ENCODE results near the gene WDR91.

WDR91 gene

DNA sequence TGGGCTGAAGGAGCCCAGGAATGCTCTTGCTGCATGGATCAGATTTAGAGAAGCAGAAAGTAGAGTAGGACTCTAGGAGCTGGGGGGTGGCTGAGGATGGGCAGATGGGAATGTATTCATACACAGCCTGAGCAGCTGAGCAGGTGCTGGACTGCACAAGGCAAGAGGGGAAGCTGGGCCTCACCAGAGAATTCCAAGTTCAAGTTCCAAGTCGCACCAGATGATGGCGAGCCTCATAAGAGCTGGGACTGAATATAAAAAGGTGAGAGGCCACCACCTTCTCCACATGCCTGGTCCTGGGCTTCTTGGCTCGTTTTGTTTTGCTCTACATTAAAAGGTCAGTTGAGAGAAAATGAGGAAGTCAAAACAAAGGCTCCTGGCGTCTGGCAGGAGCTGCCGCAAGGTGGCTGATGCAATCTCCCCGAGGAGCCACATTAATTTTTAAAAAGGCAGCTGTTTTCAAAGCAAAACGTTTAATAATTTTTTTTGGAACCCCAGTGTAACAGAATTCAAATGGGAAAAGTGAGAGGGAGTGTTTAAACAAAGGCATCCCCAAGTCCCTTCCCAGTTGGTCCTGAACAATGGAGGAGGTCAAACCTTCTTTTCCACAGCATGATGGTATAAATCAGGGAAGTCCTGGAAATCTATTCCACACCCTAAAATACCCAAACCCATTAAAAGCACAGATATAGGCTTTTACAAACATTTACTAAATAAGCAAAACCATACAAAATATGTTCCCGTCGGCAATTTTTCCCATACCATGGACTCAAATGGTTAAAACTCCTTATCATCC is 50.3 kb downstream of the WDR91 start:
- no peak for DNase-seq (ENCODE audit: low read depth)

DNA sequence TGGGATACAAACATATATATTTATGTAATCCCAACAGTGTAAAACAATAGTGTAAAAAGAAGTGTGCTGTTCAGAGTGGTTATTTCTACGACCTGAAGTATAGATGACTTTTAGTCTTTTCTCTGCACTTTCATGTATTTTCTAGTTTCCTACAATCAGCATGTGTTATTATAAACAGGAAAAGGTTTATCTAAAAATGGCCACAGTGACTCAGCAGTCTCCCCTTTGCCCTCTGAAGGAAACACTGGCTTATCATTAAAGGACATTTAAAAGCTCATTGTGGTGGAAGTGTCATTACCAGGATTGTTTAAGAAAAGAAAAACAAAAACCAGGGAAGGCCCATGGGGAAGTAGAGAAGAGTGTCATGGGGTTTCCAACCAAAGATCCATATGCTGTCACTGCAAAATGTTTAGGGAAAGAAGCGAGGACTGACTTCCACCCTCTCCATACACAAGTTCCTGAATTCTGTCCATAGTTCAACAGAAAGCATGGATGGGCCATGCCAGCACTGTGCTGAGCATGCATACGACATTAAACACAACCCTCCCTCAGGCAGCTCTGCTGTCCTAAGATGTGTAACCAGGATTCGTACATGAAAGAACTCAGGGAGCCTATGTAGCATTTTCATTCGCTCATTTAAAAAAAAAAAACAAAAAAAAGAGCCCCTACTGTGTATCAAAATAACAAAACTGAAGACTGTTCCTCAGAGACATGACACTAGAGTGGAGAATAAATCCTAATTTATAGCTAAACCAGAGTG is 51.0 kb downstream of the WDR91 start:
- DNase-seq (ENCODE audit: low read depth), result no peak

DNA sequence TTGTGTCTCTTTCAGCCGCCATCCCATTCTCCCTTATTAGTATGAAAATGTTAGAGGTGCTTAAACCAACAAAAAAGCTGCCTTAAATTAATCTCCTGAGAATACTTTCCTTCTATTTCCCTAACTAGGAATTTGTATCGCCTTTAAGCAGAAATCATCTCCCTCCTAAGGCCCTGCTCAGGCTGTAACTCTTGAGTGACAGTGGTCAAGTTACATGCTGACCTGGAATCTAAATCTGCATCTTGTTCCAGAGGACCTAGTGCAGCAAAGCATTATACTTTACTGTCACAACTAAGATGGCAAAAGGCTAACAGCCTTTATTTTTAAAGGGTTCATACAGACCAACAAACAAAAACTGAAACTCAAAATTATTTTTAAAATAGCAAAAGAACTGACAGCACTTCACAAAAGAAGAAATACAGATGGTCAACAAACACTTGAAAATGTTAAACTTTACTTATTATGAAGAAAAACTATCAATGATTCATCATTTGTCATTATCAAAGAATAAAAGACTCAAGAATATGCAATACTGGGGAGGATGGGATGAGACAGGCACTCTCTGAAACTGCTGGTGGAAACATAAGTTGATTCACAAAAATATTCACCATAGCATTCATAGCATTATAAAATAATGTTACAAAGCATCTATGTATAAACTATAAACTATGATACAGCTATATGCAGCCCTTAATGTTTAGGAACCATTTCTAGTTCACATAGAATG is 51.8 kb downstream of the WDR91 start:
- DNase-seq (ENCODE audit: low read depth), result no peak

DNA sequence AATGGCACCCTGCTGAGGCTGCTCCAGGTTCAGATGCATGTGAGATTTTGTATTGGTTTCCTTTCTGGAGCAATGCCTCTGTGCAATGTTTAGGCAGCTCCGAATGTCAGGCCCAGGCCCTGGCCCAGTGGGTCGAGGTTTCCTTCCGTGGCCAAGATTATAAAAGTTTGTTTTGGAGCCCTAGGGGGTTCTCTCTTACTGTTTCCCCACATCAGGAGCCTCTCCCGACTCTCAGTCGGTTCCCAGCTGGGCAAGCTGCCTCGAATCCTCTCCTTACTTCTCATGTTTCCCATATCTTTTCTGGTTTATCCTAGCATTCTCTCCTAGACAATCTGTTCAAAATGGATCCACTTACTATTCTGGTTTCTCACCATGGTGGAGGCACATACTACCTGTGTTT is 52.5 kb downstream of the WDR91 start:
- no peak for DNase-seq (ENCODE audit: low read depth)

DNA sequence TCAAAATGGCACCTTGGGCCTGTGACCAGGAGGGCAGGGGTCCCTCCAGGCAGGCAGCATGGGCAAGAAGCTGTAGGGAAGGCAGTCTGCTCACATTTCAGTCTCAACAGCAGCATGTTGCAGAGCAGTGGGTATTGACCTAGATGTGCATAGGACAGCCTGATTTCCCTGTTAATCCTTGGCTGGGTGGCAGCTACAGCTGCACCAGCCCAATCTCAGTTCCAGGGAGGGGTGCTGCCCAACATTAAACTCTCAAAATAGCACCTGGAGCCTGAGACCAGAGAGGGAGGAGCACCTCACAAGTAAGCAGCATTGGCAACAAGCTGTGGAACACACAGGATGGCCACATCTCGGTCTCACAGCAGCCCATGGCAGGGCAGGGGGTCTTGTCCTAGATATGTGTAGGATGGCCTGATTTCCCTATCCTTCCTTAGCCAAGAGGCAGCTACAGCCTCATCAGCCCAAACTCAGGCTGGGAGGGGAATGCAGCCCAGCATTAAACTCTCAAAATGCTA is 53.1 kb downstream of the WDR91 start:
- no peak for DNase-seq (ENCODE audit: low read depth)

DNA sequence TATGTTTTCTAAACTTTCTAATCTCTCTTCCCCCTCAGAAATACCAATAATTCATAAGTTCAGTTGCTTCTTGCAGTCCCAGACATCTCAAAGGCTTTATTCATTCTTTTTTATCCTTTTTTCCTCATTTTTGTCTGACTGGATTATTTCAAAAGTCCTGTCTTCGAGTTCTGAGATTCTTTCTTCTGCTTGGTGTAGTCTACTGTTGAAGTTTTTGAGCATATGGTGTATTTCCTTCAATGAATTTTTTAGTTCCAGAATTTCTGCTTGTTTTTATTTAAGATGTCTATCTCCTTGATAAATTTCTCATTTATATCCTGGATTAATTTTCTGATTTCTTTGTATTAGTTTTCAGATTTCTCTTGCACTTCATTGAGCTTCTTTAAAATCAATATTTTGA is 55.0 kb downstream of the WDR91 start:
- no peak for DNase-seq (ENCODE audit: low read depth)

DNA sequence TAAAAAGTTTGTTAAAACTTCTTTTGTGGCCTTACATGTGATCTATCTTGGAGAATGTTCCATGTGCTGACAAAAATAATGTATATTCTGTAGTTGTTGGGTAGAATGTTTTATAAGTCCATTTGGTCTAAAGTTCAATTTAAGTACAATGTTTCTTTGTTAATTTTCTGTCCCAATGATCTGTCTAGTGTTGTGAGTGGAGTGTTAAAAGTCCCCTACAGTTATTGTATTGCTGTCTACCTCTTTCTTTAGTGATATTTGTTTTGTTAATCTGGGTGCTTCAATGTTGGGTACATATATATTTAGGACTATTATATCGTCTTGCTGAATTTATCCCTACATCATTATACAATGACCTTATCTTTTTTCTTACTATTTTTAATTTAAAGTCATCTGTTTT is 56.6 kb downstream of the WDR91 start:
- no peak for DNase-seq (ENCODE audit: low read depth)

DNA sequence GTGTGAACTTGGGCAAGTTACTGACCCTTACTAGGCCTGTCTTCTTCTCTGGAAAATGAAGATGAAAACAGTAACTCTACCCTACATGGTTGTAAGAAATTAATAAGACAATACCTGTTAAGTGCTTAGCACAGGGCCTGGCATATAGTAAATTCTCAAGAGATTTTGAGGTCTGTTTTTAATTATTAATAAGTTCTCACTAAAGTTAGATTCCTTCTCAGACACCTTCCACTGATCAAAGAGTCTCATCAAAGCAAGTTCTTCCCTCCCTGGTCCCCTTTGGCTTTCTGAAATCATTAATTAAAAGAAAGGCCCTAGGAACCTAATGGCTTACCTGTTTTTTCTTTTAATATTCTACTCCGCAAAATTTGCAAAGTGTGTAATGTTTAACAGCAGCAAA is 58.9 kb downstream of the WDR91 start:
- DNase-seq (ENCODE audit: low read depth), result no peak

DNA sequence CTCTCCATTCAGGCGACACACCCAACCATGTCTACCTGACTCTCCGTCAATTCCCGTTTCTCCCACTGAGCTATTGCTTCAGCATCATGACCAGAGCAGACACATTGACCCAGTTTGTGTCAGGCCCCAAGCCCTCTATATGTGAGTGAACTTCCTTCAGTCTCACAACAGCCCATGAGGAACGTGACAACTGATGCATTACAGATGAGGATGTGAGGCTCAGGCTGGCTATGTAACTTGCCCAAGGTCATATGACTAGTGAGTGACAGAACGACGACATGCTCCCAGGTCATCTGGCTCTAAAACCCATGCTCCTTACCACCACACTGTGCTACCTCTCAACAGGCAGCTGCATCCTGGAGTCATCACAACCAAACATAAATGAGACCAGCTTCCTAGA is 59.8 kb downstream of the WDR91 start:
- DNase-seq (ENCODE audit: low read depth), result no peak

DNA sequence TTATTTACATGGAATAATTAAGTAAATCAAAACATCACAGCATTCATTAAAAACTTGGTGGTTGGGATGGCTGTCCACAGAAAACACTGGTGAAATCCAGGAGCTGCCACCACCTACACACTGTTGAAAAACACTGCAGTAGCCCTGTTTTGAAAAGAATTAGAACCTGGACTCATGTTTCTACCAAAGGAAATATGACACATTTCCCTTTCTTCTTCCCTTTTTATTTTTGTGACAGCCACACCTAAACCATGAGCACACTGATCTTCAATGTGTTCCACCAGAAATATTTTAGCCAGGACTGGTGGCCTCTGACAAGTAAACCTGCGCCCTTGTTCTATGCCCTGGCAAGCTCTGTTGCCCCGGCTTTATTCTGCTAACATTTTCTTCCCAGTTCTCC is 60.2 kb downstream of the WDR91 start:
- no peak for DNase-seq (ENCODE audit: low read depth)

DNA sequence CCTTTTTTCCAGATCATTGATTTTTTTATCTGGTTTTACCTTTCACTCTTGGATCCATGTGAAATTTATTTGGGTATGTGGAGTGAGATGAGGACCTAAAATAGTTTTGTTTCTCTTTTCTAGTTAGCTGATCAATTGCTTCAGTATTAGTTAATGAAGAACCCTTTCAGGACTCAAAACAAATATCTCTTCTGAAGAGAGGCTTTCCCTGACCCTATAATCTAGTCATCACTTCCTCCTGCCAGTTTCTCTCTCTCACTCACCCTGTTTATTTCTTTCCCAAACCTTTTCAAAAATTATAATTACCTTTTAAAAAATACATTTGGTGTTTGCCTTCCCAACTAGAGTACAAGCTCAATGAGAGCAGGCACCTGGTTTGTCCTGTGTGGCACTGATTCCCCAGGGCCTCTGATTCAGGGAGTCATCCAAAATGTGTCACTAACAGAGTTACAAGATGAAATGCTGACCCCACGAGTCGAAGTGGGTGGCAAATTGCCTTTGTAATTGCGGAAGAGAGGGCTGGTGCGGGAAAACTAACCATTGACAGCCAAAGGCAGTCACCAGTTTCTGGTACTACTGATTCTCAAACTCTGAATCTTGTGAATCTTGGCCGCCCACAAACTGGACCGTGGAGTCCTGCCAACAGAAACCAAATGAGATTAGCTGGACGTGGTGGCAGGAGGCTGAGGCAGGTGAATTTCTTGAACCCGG is 61.1 kb downstream of the WDR91 start:
- DNase-seq (ENCODE audit: low read depth), result no peak

DNA sequence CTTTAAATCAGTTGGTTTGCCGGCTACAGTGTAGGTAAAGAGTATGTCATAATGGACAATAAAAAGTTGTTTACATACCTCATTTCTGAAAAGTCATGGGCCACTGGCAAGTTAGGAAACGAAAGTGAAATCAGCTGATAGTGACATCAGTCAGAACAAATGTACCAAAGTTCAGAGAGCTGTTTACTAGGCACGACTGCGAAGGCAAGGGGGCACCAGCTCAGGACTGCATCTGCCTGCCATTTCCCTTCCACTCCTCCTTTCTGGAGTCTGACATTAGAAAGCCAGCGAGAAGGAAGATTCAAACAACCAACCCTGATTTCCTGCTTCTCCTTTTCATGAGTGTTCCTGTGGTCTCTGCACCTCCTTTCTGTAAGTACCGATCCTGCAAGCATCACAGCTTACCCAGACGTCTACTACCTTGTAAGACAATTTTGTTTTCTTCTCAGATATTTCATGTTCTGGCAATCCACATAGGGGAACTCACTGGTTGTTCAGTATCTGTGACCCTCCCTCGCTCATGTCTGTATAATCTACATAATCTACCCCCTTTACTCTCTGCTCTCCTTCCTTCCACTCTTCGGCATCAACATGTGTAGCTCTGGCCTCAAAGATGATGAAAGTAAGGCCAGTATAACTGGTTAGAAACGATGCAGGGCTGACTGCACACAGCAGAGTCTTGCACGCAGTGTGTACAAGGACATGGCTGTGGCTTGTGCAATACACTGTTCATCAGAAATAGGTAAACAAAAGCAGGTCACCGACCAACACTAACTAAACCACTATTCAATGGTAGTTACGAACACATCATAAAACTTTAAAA is 63.2 kb downstream of the WDR91 start, which contains the start of gene TMEM140:
TSS of gene TMEM140 (plus strand) at position 174 of the 823 bp plus-strand sequence. CDS start 16,370 bp downstream, outside the sequence.
- peak; percentile 58 for DNase-seq (ENCODE audit: low read depth)

DNA sequence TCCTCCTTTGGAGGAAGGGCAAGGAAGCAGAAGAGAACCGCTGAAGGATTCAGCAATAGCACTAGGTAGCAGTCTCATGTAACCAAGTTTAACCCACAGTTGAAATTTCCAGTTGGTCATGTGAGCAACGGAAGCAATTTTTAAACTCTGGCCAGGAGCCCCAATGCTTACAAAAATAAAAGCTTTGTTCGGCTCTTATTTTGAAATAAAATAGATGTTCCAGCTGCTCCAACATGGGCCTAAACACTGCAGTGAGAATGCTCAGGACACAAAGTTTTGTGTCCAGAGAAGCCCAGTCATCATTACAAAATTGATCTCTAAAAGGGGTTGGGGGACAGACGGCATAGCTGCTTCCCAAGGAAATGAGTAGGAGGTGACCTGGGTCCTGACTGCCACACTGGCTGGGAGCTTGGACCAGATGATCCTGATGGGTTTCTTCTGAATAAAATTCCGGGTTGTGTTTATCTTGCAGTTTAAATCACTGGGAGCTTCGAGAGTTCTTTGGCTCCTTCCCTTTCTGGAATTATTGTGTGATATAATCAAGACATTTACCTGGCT is 63.9 kb downstream of the WDR91 start:
- DNase-seq (ENCODE audit: low read depth), result no peak

DNA sequence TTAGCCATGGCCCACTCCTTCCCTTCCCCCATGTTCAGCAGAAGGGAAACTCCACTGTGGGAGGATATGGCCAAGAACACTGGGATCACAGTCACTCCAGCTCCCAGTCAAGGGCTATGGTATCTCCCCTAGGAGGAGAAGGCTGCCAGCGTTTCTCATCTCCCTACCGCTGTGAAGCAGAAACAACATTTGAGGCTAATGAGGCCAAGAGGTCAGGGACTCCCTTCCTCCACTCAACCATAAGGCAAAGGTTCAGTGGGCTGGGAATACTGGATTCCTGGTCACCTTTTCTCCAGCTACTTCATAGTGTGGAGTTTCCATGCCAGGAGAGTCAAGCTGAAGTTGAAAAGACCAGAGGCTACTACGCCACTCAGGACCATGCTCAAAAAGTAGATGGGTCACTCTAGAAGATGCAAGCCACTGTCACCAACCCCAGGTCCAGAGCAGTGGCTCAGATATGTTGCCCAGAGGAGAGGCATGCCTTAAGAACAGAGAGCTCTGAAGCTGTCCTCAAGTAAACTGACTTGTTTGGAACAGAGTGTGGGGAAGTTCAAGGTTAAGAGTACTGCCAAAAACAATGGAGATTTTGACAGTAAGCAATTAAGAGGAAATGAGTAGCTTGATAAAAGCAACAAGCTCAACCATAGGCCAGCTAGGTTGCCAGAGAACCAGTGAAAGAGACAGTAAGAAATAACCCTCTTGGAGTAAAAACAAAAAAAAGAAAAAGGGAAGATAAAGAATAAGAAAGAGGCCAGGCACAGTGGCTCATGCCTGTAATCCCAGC is 67.2 kb downstream of the WDR91 start:
- no peak for DNase-seq (ENCODE audit: low read depth)
